ENCODE data around the gene RNF39.
A peak's percentile ranks its signal among the peaks of the same experiment; 100 is the strongest.
"Not testable (repeated sequence)": the region's sequence is repeated elsewhere in the genome, so short reads cannot be mapped to it uniquely, and the experiment has no call there.

RNF39 gene, protein sequence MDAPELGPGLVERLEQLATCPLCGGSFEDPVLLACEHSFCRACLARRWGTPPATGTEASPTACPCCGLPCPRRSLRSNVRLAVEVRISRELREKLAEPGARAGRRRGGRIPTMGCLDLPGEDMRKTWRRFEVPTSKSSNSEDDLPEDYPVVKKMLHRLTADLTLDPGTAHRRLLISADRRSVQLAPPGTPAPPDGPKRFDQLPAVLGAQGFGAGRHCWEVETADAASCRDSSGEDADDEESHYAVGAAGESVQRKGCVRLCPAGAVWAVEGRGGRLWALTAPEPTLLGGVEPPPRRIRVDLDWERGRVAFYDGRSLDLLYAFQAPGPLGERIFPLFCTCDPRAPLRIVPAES

GRCh38 chr6:30075094-30075789 lies at the start of gene RNF39:
Gene RNF39, minus strand, starts transcription at chr6:30075769. Its CDS starts 184 bp downstream, at chr6:30075585.
- no peak for DNase-seq (ENCODE audit: low spot score)

GRCh38 chr6:30122515-30122914 lies 46.9 kb upstream of the RNF39 start:
- DNase-seq (ENCODE audit: low spot score), result no peak

DNA sequence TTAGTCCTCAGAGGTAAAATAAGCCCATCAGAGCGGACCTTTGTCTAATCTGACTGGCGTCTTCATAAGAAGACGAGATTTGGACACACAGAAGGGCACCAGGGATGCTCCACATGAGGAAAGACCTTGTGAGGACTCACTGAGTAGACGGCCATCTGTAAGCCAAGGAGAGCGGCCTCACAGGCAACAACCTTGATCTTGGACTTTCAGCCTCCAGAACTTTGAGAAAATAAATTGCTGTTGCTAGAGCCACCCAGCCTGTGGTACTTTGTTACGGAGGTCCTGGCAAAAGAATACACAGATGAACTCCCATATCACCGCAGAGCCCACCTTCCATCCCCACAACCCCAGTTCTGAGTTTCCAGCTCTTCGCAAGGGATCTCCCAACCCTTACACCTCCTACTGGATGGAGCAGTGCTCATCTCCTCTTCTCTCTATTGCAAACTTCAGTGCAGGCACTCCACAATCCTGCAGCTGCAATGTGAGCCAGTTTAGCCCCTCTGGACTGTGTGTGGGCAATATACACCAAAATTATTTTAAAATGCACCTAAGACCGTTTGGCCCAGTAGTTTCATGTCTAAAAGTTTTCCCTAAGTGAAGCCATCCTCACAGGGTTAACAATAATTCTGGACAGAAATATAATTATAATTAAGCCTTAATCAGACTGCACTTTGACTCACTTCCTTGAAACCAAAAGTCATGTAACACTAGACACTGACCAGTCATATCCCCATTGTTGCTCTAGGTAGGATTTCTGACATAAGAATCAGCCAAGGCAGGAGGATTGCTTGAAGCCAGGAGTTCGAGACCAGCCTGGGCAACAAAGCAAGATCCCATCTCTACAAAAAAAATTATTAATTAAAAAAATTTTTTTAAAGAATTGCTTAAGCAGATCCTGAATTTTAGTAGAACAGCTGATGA lies 46.1 kb upstream of the RNF39 start:
- DNase-seq (ENCODE audit: low spot score), result peak; percentile 18

- DNase-seq (ENCODE audit: low spot score), result not testable (repeated sequence)
Measured at GRCh38 chr6:30118691-30119090, 43.1 kb upstream of the RNF39 start.

GRCh38 chr6:30116724-30117123 lies 41.2 kb upstream of the RNF39 start:
- DNase-seq (ENCODE audit: low spot score), result no peak

DNA sequence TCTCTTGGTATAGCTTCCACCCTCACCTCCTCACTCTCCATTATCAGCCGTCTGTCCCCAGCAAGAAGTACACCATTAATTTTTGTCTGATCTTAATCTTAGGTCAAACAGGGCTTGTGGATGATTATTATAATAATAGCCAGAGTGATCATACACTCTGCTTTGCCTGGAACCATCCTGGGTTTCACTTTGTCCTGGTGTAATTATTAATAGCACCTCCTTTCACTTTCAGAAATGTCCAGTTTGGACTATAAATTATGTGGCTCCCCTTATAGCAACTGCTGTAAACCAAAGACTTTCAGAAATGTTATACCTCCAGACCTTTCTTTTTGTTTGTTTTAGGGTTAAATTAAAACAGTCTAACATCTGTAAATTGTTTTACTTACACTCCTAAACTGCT lies 38.3 kb upstream of the RNF39 start:
- no peak for DNase-seq (ENCODE audit: low spot score)

DNA sequence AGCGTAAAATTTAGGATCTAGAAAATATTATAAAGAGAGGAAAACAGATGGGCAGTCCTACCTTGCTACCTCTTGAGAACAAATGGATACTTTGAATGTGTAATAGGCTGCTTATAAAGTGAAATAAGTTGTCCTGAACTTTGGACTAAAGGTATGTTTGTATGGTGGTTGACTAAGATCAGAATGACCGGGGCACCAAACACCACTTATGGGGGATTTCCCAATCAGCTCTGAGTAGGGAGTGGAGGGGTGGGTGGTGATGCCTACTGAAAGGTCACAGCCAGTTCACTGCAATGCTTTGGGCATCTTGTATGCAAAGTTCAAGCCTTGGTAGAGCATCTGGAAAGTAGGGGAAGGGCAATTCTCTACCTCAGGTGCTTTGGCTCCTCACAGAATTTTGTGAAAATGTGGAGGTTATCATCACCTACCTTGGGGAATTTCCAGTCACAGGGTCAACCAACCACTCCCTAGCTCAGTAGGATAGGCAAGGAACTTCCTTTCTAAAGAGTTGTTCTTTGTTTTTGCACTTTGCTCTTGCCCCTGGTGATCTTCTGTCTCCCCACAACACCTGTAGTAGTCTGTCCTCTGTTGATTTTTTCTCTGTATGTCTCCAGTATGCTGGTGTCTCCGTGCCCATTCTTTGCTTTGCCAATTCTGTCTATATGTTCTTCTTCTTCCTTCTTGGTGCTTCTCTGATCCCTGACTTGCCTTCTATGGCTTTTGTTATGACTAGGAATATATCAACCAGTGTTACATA lies 37.6 kb upstream of the RNF39 start, which contains the start of gene TRIM31:
TRIM31 (minus strand) TSS at position 88 of the 757 bp plus-strand sequence. CDS start 285 bp downstream, outside the sequence.
- no peak for DNase-seq (ENCODE audit: low spot score)

- no peak for DNase-seq (ENCODE audit: low spot score)
Measured at GRCh38 chr6:30112402-30112994, 36.9 kb upstream of the RNF39 start.

- DNase-seq (ENCODE audit: low spot score), result no peak
Measured at GRCh38 chr6:30111266-30111856, 35.8 kb upstream of the RNF39 start.

- DNase-seq (ENCODE audit: low spot score), result no peak
Measured at GRCh38 chr6:30104661-30105060, 29.1 kb upstream of the RNF39 start.

DNA sequence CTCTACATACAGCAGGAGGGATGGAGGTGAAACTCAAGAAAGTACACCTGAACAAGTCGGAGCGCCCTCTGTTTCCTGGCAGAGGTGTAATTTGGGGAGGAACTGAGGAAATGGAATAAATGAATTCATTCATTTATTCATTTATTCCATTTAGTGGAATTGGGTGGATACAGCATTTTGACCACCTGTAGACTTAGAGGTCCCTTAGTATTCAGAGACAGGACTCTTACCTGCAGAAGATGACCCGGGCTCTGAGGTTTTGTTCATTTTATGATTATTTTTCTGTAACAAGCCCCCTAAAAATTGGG lies 28.3 kb upstream of the RNF39 start:
- DNase-seq (ENCODE audit: low spot score), result no peak

- peak; percentile 87 for DNase-seq (ENCODE audit: low spot score)
Measured at GRCh38 chr6:30102970-30103871, 27.7 kb upstream of the RNF39 start.

GRCh38 chr6:30102414-30102969 lies 26.9 kb upstream of the RNF39 start:
- DNase-seq (ENCODE audit: low spot score), result peak; percentile 28

- peak; percentile 94 for DNase-seq (ENCODE audit: low spot score)
Measured at GRCh38 chr6:30101444-30102413, 26.2 kb upstream of the RNF39 start.

DNA sequence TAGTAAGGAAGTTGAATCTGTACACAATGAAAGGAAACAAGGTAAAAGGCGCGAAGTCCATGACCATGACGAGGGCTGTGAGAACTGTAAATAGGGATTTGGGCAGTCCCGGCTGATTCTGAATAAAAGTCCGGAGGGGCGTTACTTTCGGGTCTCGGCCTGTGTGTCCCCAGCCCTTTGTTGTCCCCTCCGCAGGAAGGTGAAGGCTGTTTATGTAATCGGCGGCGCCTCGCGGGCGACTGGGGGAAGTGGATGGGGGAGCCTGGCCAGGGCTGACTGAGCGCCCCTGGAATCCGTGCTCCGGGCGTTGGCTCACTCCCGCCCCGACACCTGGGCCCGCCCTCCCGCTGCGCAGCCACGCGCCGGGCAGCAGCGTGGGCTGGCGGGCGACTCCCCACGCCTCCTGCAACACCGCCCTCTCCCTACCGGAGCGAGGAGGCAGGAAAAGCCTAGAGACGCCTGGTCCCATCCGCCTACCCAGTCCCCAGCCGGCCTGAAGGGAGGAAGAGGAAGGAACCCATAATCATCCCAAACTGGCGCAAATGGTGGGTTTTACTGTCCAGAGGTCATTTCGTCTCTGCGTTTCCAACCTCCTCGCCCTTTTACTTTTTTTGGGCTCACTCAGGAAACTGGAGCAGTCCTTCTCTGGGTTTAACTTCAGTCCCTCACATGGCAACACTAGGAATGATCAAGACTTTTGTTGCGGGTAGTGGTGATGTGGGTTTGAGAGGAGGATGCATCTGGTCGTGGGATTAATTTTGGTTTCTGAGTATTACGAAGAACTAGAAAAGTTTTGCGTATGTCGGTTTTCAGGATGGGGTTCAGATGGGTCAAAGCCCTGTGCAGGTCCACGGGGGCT lies 25.2 kb upstream of the RNF39 start:
- DNase-seq (ENCODE audit: low spot score), result peak; percentile 49

GRCh38 chr6:30100154-30100553 lies 24.6 kb upstream of the RNF39 start:
- DNase-seq (ENCODE audit: low spot score), result no peak

Measured in RKO (cell line).